A549 (cell line): ENCODE data around the gene FLNB.

Experiments used
- BHLHE40 ChIP-seq: IDR thresholded peaks from 2 replicates; pipeline ENCODE4 v1.6.1; 2012; ENCODE audit warnings: low read depth, low read length, inconsistent platforms
- CBX8 ChIP-seq: fragments of 200-600 bp; sonication (generic); IDR thresholded peaks from 2 replicates; pipeline ENCODE4 v1.6.1; 2016
- CEBPB ChIP-seq, 2 experiments: fragments of >200 bp in 1 of 2; sonication (Bioruptor Twin) in 1 of 2; formaldehyde crosslinking in 1 of 2; IDR thresholded peaks; 2 replicates each; pipeline ENCODE4 v1.6.1; 2012 to 2016
- EP300 ChIP-seq, 2 experiments: fragments of >200 bp; sonication (Bioruptor Twin); formaldehyde crosslinking; IDR thresholded peaks; 2 replicates in 1 of 2; 3 replicates in 1 of 2; pipeline ENCODE4 v1.6.1; 2016 to 2017
- JUNB ChIP-seq: fragments of >200 bp; sonication (Bioruptor Twin); formaldehyde crosslinking; IDR thresholded peaks from 2 replicates; pipeline ENCODE4 v1.6.1; 2016
- KDM1A ChIP-seq: fragments of 200-600 bp; sonication (generic); IDR thresholded peaks from 2 replicates; pipeline ENCODE4 v1.6.1; 2016; ENCODE audit warnings: low read depth, mild to moderate bottlenecking
- MYC ChIP-seq: IDR thresholded peaks from 2 replicates; pipeline ENCODE4 v1.6.1; 2012; ENCODE audit warnings: mild to moderate bottlenecking, inconsistent platforms, low read length, improper control_type of control experiment, borderline replicate concordance
- POLR2A ChIP-seq: IDR thresholded peaks from 2 replicates; pipeline ENCODE4 v1.6.1; 2012; ENCODE audit warnings: mild to moderate bottlenecking, low read length
- RFX5 ChIP-seq: fragments of 450-650 bp; IDR thresholded peaks from 2 replicates; pipeline ENCODE4 v1.7.1; 2014; ENCODE audit warnings: antibody characterized with exemption, mild to moderate bottlenecking, moderate library complexity
- TF ChIP-seq, protein P1 (sequence below): fragments of >200 bp; sonication (Bioruptor Twin); formaldehyde crosslinking; IDR thresholded peaks from 3 replicates; pipeline ENCODE4 v1.5.1; 2016
- TF ChIP-seq, protein P2 (sequence below): IDR thresholded peaks from 2 replicates; pipeline ENCODE4 v1.6.1; 2012
- TF ChIP-seq, protein P3 (sequence below): IDR thresholded peaks from 2 replicates; pipeline ENCODE4 v1.6.1; 2012
- TF ChIP-seq, protein P4 (sequence below): fragments of >200 bp; sonication (Bioruptor Twin); formaldehyde crosslinking; IDR thresholded peaks from 3 replicates; pipeline ENCODE4 v1.6.1; 2016
- TF ChIP-seq, protein P5 (sequence below): fragments of 250-450 bp; sonication (Bioruptor Pico); IDR thresholded peaks from 2 replicates; pipeline ENCODE4 v1.5.0; 2021; ENCODE audit warnings: mild to moderate bottlenecking, moderate library complexity, borderline replicate concordance

DNA sequence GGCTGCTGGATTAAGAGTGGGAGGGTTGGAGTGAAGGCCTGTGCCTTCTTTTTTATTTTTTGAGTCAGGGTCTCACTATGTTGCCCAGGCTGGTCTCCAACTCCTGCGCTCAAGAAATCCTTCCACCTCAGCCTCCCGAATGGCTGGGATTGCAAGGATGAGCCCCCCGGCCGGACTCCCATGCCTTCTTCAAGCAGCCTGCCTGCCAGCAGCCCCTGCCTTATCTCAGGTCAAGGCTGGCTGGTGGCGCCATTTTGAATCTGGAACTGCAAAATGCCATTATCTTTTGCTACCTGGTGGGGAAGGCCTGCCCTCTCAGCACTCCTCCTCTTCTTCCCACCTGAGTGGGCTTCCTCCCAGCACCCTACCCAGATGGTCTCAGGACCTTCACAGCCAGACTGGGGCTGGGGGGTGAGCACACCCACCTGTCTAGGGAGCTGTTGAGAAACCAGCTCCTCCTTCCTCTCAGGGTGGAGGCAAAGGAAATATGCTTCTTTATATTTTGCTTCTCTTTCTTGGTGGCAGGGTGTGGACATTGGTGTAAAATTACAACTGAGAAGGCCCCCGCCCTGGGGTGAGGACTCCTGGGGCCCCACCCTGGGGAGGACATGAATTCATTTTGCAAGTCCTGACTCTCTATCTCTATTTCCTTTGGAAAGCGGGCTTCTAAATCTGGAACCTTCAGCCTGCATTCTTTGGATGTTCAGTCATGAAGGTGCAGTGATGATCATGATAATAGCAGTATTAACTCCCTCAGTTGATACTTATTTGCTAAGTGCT, 7.7 kb upstream of the FLNB start:
- TF ChIP-seq, protein P1, sequence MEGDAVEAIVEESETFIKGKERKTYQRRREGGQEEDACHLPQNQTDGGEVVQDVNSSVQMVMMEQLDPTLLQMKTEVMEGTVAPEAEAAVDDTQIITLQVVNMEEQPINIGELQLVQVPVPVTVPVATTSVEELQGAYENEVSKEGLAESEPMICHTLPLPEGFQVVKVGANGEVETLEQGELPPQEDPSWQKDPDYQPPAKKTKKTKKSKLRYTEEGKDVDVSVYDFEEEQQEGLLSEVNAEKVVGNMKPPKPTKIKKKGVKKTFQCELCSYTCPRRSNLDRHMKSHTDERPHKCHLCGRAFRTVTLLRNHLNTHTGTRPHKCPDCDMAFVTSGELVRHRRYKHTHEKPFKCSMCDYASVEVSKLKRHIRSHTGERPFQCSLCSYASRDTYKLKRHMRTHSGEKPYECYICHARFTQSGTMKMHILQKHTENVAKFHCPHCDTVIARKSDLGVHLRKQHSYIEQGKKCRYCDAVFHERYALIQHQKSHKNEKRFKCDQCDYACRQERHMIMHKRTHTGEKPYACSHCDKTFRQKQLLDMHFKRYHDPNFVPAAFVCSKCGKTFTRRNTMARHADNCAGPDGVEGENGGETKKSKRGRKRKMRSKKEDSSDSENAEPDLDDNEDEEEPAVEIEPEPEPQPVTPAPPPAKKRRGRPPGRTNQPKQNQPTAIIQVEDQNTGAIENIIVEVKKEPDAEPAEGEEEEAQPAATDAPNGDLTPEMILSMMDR, result no peak
- TF ChIP-seq, protein P2, sequence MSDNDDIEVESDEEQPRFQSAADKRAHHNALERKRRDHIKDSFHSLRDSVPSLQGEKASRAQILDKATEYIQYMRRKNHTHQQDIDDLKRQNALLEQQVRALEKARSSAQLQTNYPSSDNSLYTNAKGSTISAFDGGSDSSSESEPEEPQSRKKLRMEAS, result no peak
- no peak for TF ChIP-seq CBX8
- no peak for TF ChIP-seq JUNB
- no peak for TF ChIP-seq EP300 (IDR thresholded peaks at IDR 0.05)
- no peak for TF ChIP-seq CEBPB (IDR thresholded peaks at IDR 0.05)
- TF ChIP-seq RFX5, result no peak
- TF ChIP-seq POLR2A, result no peak
- no peak for TF ChIP-seq MYC
- TF ChIP-seq BHLHE40, result no peak
- TF ChIP-seq, protein P3, sequence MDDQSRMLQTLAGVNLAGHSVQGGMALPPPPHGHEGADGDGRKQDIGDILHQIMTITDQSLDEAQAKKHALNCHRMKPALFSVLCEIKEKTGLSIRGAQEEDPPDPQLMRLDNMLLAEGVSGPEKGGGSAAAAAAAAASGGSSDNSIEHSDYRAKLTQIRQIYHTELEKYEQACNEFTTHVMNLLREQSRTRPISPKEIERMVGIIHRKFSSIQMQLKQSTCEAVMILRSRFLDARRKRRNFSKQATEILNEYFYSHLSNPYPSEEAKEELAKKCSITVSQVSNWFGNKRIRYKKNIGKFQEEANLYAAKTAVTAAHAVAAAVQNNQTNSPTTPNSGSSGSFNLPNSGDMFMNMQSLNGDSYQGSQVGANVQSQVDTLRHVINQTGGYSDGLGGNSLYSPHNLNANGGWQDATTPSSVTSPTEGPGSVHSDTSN, result no peak
- TF ChIP-seq, protein P4, sequence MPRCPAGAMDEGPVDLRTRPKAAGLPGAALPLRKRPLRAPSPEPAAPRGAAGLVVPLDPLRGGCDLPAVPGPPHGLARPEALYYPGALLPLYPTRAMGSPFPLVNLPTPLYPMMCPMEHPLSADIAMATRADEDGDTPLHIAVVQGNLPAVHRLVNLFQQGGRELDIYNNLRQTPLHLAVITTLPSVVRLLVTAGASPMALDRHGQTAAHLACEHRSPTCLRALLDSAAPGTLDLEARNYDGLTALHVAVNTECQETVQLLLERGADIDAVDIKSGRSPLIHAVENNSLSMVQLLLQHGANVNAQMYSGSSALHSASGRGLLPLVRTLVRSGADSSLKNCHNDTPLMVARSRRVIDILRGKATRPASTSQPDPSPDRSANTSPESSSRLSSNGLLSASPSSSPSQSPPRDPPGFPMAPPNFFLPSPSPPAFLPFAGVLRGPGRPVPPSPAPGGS, result no peak
- TF ChIP-seq, protein P5, sequence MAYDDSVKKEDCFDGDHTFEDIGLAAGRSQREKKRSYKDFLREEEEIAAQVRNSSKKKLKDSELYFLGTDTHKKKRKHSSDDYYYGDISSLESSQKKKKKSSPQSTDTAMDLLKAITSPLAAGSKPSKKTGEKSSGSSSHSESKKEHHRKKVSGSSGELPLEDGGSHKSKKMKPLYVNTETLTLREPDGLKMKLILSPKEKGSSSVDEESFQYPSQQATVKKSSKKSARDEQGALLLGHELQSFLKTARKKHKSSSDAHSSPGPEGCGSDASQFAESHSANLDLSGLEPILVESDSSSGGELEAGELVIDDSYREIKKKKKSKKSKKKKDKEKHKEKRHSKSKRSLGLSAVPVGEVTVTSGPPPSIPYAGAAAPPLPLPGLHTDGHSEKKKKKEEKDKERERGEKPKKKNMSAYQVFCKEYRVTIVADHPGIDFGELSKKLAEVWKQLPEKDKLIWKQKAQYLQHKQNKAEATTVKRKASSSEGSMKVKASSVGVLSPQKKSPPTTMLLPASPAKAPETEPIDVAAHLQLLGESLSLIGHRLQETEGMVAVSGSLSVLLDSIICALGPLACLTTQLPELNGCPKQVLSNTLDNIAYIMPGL (CRISPR knock-in tag), result no peak
- TF ChIP-seq KDM1A, result no peak
